ENCODE data around the gene PCDHAC2.

PCDHAC2 gene

DNA sequence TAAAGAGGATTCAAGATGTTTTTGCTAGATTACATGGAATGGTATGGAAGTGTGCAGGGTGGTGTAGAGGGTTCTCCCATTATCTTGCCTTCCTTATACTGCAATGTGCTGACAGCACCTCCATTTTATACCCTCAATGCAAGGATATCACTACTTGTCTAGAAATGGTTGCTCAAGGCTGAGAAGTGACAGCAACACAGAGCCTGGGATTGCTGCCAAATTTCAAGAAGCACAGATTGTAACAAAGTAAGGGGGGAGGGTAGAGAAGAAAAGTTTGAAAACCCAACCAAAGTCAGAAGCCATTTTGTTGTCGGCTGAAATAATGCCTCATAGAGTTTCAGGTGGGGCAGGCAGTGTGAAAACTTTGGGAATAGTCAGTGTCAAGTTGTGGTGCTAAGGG, 29.8 kb downstream of the PCDHAC2 start:
- Histone ChIP-seq H3K27ac (ENCODE audit: low read depth, low read length) (no peak overlapping the region), H3K27me3 (ENCODE audit: low read length) (no peaks in the 10 kb centered on the region; the same call in 1 of the 2 replicates), H3K36me3 (ENCODE audit: low read length) (no peaks in the 10 kb centered on the region), H3K9me3 (ENCODE audit: insufficient read depth, low read length) (no peaks in the 10 kb centered on the region), H3K4me3 (ENCODE audit: insufficient read depth, low read length, poor library complexity, severe bottlenecking) (no peak overlapping the region), H3F3A (ENCODE audit: insufficient read depth) (no peaks in the 10 kb centered on the region), H3K9ac (ENCODE audit: low read length) (no peak overlapping the region), H3K79me2 (ENCODE audit: insufficient read depth, low read length) (no peaks in the 10 kb centered on the region), H2AFZ (ENCODE audit: low read depth, low read length, severe bottlenecking) (no peak overlapping the region), H3K4me2 (ENCODE audit: low read depth, low read length, poor library complexity, severe bottlenecking) (no peak overlapping the region), H4K20me1 (ENCODE audit: low read depth, low read length) (no peaks in the 10 kb centered on the region), H3K9me2 (replicated peaks; ENCODE audit: insufficient read depth, low read length) (no peaks in the 10 kb centered on the region)
- no peak for TF ChIP-seq EZH2phosphoT487 (conservative IDR thresholded peaks at IDR 0.05; ENCODE audit: low read length)
- TF ChIP-seq, protein P1, sequence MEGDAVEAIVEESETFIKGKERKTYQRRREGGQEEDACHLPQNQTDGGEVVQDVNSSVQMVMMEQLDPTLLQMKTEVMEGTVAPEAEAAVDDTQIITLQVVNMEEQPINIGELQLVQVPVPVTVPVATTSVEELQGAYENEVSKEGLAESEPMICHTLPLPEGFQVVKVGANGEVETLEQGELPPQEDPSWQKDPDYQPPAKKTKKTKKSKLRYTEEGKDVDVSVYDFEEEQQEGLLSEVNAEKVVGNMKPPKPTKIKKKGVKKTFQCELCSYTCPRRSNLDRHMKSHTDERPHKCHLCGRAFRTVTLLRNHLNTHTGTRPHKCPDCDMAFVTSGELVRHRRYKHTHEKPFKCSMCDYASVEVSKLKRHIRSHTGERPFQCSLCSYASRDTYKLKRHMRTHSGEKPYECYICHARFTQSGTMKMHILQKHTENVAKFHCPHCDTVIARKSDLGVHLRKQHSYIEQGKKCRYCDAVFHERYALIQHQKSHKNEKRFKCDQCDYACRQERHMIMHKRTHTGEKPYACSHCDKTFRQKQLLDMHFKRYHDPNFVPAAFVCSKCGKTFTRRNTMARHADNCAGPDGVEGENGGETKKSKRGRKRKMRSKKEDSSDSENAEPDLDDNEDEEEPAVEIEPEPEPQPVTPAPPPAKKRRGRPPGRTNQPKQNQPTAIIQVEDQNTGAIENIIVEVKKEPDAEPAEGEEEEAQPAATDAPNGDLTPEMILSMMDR (IDR thresholded peaks at IDR 0.05; ENCODE audit: insufficient read depth, low read length, poor library complexity, severe bottlenecking) = no peak

DNA sequence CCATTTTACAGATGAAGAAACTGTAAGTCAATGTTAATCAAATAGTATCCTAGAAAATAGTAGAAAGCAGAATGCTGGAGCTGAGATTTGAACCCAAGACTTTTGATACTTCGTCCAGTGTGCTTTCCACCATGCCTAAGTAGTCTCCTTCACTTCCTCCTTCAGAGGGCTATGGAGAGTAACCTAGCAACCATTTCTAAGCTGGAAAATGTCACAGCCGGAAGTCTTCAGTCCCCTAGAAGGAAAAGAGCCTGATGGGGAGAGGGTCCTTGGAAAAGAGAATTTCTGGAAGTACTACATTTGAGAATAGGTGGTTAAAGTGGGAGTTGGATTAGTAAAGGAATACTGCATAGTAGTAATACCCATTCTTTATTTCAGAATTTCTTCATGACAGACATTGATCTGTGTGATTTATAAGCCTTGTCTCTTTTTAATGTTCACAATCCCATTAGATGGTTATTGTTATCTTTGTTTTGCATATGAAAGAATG, 32.7 kb downstream of the PCDHAC2 start:
- H3K9me3 ChIP-seq (ENCODE audit: insufficient read depth, low read length) = no peaks in the 10 kb centered on the region
- no peaks in the 10 kb centered on the region for H3F3A ChIP-seq (ENCODE audit: insufficient read depth)
- H3K27ac ChIP-seq (ENCODE audit: low read depth, low read length) = no peak overlapping the region
- H3K27me3 ChIP-seq (ENCODE audit: low read length) = no peaks in the 10 kb centered on the region
- no peak overlapping the region for H3K9ac ChIP-seq (ENCODE audit: low read length)
- H4K20me1 ChIP-seq (ENCODE audit: low read depth, low read length) = no peaks in the 10 kb centered on the region
- H3K36me3 ChIP-seq (ENCODE audit: low read length) = no peaks in the 10 kb centered on the region
- no peak overlapping the region for H3K4me3 ChIP-seq (ENCODE audit: insufficient read depth, low read length, poor library complexity, severe bottlenecking)
- no peaks in the 10 kb centered on the region for H3K9me2 ChIP-seq (replicated peaks; ENCODE audit: insufficient read depth, low read length)
- TF ChIP-seq, protein P1 (IDR thresholded peaks at IDR 0.05; ENCODE audit: insufficient read depth, low read length, poor library complexity, severe bottlenecking) = no peak
- TF ChIP-seq EZH2phosphoT487 (conservative IDR thresholded peaks at IDR 0.05; ENCODE audit: low read length) = no peak
- no peak overlapping the region for H3K4me2 ChIP-seq (ENCODE audit: low read depth, low read length, poor library complexity, severe bottlenecking)
- H2AFZ ChIP-seq (ENCODE audit: low read depth, low read length, severe bottlenecking) = no peak overlapping the region
- no peaks in the 10 kb centered on the region for H3K79me2 ChIP-seq (ENCODE audit: insufficient read depth, low read length)

DNA sequence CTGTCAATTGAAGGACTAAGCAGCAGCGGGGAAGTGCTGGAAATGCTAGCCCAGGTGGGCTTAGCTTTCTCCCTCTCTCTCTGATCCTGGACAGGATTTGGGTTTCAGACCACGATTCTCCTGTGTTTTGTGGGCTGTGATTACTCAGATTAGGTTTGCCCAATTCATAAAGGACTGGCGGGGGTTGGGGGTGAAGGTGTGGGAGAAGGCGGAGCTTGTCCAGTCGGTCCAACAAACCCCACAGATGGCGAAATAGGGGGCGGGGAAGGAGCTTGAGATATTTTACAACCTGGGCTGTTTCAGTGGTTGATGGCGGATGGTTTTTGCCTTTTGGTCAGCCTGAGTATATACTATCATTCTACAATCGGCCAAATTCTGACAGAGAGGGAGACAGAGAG, 35.2 kb downstream of the PCDHAC2 start:
- H3K9ac ChIP-seq (ENCODE audit: low read length) = no peak overlapping the region
- no peaks in the 10 kb centered on the region for H3K9me2 ChIP-seq (replicated peaks; ENCODE audit: insufficient read depth, low read length)
- TF ChIP-seq EZH2phosphoT487 (conservative IDR thresholded peaks at IDR 0.05; ENCODE audit: low read length) = no peak
- TF ChIP-seq, protein P1 (IDR thresholded peaks at IDR 0.05; ENCODE audit: insufficient read depth, low read length, poor library complexity, severe bottlenecking) = no peak
- no peaks in the 10 kb centered on the region for H3F3A ChIP-seq (ENCODE audit: insufficient read depth)
- no peaks in the 10 kb centered on the region for H3K9me3 ChIP-seq (ENCODE audit: insufficient read depth, low read length)
- H2AFZ ChIP-seq (ENCODE audit: low read depth, low read length, severe bottlenecking) = no peak overlapping the region
- H3K36me3 ChIP-seq (ENCODE audit: low read length) = no peaks in the 10 kb centered on the region
- no peaks in the 10 kb centered on the region for H3K79me2 ChIP-seq (ENCODE audit: insufficient read depth, low read length)
- no peaks in the 10 kb centered on the region for H4K20me1 ChIP-seq (ENCODE audit: low read depth, low read length)
- H3K27ac ChIP-seq (ENCODE audit: low read depth, low read length) = no peak overlapping the region
- H3K27me3 ChIP-seq (ENCODE audit: low read length) = no peaks in the 10 kb centered on the region
- H3K4me2 ChIP-seq (ENCODE audit: low read depth, low read length, poor library complexity, severe bottlenecking) = no peak overlapping the region
- H3K4me3 ChIP-seq (ENCODE audit: insufficient read depth, low read length, poor library complexity, severe bottlenecking) = no peak overlapping the region

Measured in SU-DHL-6 (cell line).